Measurements from ENCODE around the gene CDH4.

The CDH4 gene

DNA sequence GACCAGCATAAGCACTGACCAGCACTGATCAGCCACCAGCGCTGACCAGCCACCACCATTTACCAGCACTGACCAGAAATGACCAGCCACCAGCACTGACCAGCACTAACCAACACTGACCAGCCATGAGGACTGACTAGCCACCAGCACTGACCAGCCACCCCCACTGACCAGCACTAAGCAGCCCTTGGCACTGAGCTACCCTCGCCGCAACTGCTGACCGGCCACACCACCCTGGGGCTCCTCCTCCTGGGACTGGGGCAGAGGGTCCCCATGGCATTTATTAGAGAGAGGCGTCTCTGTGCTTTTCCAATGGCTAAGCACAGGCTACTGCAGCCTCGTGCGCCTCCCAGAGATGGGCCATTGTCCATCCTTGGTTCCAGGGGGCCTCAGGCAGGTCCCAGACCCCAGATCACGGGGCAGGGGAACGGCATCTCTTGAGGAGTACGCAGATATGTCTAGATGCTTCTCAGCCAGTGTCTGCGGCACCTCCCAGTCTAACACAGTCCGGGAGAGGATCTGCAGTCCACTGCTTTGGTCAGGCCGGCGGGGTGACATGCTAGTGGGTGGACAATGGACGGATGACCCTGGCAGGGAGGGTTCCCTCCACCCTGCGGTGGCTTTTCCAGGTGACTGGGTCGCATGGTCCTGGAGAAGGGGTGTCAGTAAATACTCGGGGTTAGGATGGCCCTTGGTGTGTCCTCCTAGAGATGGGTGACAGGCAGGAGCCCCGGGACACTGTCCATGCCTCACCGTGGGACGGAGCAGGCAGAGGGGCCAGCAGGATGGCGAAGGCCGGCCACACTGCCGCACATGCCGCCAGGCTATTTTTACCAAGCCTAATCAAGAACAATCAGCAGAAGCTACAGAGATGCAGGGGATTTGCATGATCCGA lies 645.6 kb downstream of the CDH4 start:
- no peak for DNase-seq

DNA sequence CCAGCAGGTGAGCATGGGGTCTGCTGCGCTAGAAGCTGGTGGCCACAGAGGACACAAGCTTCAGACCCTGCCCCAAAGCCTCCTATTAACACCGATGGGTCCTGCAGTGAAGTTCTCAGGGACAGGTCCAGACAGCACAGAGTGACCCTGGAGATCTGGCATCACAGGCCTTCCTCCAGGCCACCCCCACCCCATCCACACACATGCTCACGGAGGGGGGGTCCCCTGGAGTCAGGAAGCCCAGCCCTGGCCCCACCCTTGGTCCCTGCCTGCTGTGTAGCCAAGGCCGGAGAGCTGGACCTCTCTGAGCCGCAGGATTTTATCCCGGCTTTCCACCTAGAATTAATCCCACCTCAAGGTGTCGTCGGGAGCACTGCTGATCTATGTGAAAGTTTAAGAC lies 646.3 kb downstream of the CDH4 start:
- DNase-seq: no peak

DNA sequence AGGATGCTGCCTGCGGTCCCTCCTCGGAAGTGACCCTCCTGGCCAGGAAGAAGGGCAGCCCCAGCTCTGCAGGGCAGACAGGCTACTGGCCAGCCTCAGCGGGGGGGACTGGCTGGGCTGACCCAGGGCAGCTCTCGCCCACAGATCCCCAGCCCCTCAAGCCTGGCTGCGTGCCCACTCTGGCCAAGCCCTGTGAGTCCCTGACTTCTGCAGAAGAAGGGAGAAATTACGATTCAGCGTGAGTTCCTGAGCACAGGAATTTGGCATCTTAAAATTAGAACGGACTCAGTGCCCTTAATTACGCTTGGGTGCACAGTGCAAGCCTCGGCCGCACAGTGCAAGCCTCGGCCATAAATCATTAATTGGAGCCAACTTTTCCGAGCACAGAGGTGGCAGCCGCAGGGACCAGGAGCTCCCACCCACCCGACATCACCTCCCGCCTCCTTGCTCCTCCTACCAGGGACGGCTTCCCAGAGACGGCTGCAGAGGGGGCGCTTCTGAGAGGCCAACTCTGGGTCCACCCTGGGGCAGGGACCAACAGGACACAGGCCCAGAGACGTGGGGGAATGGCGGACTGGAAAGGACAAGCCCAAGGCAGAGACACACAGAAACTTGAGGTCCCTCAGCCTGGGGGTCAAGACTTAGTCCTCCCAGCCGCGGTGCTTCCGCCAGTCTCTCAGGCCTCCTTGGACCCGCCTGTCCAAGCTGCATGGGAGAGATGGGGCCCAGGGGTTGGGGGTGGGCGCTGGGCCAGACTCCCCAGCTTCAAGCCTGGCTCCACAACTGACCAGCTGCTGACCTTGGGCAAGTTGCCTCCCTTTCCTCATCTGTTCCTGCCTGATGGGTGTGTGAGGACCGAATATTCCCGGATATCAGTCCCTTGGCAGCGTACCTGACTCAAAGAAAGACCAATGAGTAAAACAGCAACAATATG lies 648.2 kb downstream of the CDH4 start:
- DNase-seq: no peak

DNA sequence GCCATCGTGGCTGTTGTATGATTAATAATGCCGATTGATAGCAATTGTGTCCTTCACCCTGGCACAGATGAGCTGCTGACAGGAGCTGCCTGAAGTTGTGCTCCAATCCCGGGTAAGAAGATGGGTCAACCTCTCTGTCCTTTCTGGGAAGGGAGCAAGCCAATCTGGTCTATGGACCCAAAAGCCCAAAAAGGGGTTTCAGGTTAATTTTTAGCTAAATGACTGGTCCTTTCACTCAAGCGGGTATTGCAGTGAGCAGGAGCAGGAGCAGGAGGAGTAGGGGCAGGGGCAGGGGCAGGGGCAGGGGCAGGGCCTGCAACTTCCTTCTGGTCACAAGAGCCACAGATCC lies 648.9 kb downstream of the CDH4 start:
- no peak for DNase-seq

DNA sequence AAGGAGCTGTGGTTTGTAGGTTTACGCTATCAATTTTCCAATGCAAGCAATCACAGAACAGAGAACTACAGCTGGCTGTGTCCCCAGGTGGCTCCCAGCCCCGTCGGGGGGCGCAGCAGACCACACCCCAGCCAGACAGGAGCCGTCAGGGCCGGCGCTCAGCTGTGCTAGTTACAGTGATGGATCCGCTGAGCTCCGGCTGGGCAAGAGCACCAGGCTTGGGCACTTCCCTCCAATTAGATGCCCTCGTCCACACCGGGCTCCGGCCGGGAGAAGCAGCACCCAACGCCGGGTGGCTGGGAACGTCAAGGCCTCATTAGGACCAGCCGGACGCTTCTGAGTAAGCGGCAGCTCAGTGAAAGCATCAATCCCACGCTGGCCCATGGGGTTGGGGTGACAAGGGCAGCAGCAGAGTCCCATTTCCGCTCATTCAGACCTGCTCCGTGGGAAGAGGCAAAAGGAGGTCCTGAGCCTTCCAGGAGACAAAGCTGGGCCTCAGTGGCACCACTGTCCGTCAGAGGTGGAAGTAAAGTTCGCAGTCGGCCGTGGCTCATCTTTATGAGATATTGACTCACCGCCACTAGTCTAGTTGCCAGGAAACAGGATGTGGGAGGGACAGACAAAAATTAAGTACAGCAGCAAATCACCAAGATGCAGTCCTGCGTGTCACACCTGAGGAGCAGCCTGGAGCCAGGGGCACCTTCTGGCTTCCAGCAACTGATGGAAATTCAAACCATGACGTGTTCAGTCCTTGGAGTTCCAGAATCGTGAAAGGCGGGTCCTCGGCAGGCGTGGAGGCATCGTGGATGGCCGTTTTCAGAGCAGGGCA lies 649.5 kb downstream of the CDH4 start:
- no peak for DNase-seq

GRCh38 chr20:61902221-61902869 lies 650.3 kb downstream of the CDH4 start:
- no peak for DNase-seq

- no peak for DNase-seq
Measured at GRCh38 chr20:61903575-61904340, 651.7 kb downstream of the CDH4 start.

DNA sequence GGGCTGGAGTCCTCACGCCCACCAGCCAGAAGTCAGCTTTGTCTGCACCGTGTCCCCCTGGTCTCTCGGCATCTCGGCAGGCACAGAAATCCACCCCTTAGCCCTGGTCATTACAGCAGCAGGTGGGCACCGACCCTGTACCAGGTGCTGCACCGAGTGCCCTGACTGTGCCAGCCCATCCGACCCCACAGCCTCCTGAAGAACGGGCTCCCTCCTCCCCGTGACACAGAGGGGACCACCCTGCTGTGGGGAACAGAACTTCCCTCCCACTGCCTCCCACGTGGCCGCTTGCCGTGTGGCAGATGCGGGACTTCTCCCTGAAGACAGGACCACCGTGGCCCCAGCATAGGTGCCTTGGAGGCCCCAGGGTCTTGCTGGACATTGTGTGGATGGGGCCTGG lies 652.4 kb downstream of the CDH4 start:
- DNase-seq: no peak

DNA sequence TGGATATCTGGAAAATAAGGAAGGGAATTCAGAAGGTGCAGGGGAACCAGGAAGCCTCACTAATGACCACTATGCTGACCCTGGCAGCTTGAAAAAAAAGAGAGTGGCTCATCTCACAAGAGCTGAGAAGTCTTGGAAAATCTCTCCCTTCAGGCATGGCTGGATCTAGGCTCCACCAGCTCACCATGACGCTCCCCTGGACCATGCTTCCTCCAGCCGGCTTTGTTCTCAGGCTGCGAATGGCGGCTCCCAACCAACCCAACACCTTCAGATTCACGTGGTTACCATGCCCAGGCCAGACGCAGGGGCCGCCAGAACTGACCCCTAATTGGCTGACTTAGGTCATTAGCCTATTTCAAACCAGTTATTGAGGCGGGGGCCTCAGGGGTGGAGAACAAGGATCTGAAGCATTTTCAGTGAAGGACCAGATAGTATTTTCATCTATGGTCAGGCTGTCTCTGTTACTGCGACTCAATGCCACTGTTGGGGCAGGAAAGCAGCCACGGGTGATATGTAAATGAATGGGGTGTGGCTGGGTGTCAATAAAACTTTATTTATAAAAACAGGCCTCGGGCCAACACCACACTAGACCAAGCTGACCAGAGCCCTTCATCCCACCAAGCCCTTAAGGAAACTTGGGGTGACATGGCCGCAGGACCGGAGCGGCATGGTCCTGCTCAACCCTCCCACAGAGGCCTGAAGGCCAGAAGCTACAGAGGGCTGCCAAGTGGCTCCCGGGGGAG lies 653.9 kb downstream of the CDH4 start:
- no peak for DNase-seq

DNA sequence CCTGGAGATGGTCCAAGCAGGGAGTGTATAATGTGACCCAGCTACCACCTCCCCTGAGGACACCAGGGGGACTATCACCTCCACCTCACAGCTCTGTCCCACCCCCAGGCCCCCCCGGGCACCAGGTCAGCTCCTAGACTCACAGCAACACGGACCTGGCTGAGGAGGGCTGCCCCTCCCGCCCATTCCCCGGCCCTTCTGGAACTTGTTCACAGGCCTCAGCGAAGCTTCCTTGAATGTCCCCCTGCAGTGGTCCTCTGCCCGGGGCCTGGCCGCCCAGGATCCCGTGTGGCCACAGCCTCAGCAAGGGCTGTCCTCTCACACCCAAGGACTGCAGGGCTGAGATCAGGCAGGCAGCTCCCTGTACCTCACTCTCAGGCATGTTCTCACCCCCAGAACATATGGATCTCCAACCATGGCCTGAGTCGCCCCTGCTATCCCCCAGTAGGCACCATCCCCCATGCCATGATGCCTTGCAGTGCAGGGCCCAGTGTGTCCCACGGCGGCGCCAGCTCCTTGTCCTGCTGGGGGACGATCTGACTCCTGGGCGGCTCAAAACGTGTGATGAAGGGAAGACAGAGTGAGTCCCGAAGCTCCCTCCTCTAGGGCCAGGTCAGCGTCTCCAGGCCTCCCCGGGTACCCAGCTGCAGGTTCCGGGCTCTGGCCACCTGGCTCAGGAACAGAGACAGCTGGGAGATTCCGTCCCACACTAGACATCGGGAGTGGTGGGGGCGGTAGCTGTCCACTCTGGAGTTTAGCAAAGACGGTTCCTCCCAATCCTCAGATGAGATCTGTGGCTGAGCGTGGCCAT lies 655.2 kb downstream of the CDH4 start:
- no peak for DNase-seq

- no peak for DNase-seq
Measured at GRCh38 chr20:61908057-61909026, 656.3 kb downstream of the CDH4 start.

DNA sequence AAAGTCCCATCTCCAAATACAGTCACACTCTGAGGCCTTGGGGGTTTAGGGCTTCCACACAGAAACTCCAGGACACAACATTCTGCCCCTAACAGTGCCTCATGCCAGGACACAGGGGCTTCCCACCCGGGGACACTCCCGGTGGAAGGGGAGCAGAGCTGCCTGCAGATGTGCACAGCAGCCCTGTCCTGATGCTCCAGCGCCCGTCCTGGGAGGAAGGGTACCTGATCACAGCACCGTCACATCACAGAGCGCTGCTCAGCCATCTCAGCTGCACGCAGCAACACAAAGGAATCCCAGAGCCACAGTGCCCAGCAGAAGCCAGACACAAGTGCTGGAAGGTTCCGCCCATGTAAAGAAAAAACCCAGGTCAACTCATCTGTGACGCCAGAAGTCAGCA lies 657.0 kb downstream of the CDH4 start:
- DNase-seq: no peak

DNA sequence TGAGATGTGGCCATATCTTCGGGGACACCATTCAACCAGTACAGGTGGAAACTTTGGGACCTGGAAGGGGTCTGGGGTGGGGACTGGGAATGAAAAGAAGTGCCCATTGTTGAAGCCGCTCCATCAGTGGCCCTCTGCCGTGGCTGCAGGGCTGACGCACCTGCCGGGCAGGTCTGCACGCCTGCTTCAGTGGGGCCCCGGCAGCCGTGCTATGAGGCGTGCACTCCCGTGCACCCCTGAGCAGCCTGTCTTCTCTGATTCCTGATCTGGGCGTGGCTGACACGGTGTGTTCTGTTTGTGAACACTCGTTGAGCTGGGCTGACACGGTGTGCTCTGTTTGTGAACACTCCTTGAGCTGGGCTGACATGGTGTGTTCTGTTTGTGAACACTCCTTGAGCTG lies 657.8 kb downstream of the CDH4 start:
- no peak for DNase-seq

GRCh38 chr20:61911824-61912223 lies 659.8 kb downstream of the CDH4 start:
- no peak for DNase-seq

- DNase-seq: no peak
Measured at GRCh38 chr20:61912665-61913422, 660.8 kb downstream of the CDH4 start.

DNA sequence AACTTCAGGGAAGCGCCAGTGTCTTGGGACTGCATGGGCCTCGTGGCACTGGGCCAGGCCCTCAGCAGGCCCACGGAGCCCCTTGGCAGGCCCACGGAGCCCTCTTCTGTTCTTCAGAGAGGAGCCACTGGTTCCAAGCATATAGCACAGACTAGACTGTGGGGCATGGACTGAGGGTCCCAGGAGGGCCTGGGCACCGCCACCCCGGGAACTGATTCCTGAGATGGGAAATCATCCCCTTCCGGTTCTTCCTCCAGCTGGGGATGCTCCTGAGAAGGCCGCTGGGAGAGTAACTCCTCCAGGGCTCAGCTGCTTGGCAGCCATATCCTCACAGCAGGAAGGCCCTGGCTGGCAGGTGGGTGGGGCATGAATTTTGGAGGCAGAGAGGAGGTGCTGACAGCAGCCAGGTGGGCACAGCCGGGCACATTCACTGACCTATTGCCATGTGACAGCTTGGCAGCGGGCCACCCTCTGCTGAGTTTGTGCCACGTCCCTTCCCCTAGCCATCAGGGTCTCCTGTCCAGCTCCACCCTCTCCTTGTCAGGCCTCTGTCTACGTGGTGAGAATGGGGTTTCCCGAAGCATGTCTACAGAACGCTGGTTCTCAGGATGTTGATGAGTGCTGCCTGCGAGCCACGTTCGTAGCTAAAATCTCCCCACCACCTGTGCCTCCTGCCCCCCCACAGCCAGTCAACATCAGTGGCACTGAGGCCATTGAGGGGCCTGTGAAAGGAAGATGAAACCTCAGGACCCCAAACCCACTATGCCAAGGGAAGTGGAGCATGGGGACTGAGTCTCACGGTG lies 661.6 kb downstream of the CDH4 start:
- DNase-seq: no peak

GRCh38 chr20:61915101-61915500 lies 663.0 kb downstream of the CDH4 start:
- DNase-seq: no peak

Measured in NCI-H2171 treated with DMSO at 0.1 percent for 48 hours (cell line).